ENCODE measurements around the gene KDM4B. TPM values are rescaled to one million over a fixed set of nuclear protein-coding genes. Genes with fewer than 3 reads are reported as not detected.

The KDM4B gene
- total and polyA plus RNA-seq, 10 of the 15 experiments (the other 5 are each of a cell fraction or from before 2014, with no cell fraction given): 0.47 to 49.6 (median 16.2) TPM

DNA sequence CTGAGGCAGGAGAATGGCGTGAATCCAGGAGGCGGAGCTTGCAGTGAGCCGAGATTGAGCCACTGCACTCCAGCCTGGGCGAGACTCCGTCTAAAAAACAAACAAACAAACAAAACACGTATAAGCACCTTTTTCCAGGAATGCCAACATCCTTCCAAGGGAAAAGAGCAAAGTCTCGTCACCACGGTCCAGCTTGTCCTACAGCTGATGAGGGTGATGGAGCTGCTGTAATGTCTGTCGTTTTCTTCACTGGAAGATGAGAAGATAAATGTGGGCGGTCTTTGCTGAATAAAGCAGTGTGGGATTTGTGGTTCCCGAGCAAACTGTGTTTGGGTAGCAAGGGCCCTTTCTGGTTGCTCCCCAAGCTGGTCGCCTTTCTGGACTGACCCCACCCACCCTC is 205.1 kb downstream of the KDM4B start:
- no peaks in the 10 kb centered on the region for H4K20me1 ChIP-seq (ENCODE audit: control insufficient read depth, insufficient read depth)
- TF ChIP-seq USF1 (IDR thresholded peaks at IDR 0.05; ENCODE audit: borderline replicate concordance, extremely low read length, insufficient read depth, low read depth, low read length): no peak
- TF ChIP-seq ZNF687 (IDR thresholded peaks at IDR 0.05): no peak
- no peak for TF ChIP-seq HCFC1 (IDR thresholded peaks at IDR 0.05; ENCODE audit: low read length)
- no peak for TF ChIP-seq DPF2 (IDR thresholded peaks at IDR 0.05)
- TF ChIP-seq TCF3 (IDR thresholded peaks at IDR 0.05; ENCODE audit: borderline replicate concordance, insufficient read depth, low read depth, low read length): no peak
- TF ChIP-seq NR2C1 (IDR thresholded peaks at IDR 0.05): no peak
- TF ChIP-seq, protein P1, sequence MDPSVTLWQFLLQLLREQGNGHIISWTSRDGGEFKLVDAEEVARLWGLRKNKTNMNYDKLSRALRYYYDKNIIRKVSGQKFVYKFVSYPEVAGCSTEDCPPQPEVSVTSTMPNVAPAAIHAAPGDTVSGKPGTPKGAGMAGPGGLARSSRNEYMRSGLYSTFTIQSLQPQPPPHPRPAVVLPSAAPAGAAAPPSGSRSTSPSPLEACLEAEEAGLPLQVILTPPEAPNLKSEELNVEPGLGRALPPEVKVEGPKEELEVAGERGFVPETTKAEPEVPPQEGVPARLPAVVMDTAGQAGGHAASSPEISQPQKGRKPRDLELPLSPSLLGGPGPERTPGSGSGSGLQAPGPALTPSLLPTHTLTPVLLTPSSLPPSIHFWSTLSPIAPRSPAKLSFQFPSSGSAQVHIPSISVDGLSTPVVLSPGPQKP (IDR thresholded peaks at IDR 0.05; ENCODE audit: low read depth, low read length): no peak
- no peak for TF ChIP-seq NR2F1 (conservative IDR thresholded peaks at IDR 0.05)
- H3K27me3 ChIP-seq (replicated peaks in 1 of 2; ENCODE audit: control insufficient read depth in 2 of 2, insufficient read depth in 2 of 2, low read length in 1 of 2): no peaks in the 10 kb centered on the region
- H3K4me2 ChIP-seq (ENCODE audit: control insufficient read depth, insufficient read depth): no peak overlapping the region
- DNase-seq (ENCODE audit: low read depth, low spot score): no peak
- ChIA-PET SMC1A (ENCODE audit: uncharacterized antibody, unreplicated experiment) (no interaction called here), CTCF (interaction anchor here (0.9 kb wide), 1 partner anchor 10 kb away, joined by 3 read pairs; no protein-coding TSS in a partner anchor), POLR2A (no interaction called here), RAD21 (ENCODE audit: unreplicated experiment) (no interaction called here)
- ATAC-seq: no peak
- H3K9ac ChIP-seq (ENCODE audit: control insufficient read depth, insufficient read depth, low read length): no peak overlapping the region
- in situ Hi-C loops (cut with MboI): no loop called here
- intact Hi-C loops (cut with micrococcal nuclease; ENCODE audit: unreplicated experiment): no loop called here
- WGBS (ENCODE audit: insufficient coverage, insufficient replicate concordance, low lambda C conversion rate, missing lambda C conversion rate): 58% methylated on average over 12 of the region's 12 CpGs
- no peak overlapping the region for H3K27ac ChIP-seq (ENCODE audit: control insufficient read depth, insufficient read depth)
- H3K79me2 ChIP-seq (ENCODE audit: control insufficient read depth, insufficient read depth, low read length): no peaks in the 10 kb centered on the region
- no peak overlapping the region for H3K4me3 ChIP-seq
- H3K36me3 ChIP-seq (ENCODE audit: control insufficient read depth in 2 of 2, insufficient read depth in 2 of 2, low read length in 1 of 2): no peaks in the 10 kb centered on the region
- no TSS peak for BruUV-seq (replicated peaks)
- H3K9me3 ChIP-seq (replicated peaks; ENCODE audit: control insufficient read depth, insufficient read depth, low read length): no peaks in the 10 kb centered on the region
- 0 out of 2 replicates have a peak, but pooled peaks cover 3% of the 10 kb centered on the region for H3K4me1 ChIP-seq (ENCODE audit: control insufficient read depth, insufficient read depth, low read length)
- no peak overlapping the region for H2AFZ ChIP-seq (ENCODE audit: control insufficient read depth, low read depth, low read length)
- FAIRE-seq: no peak

Measured in GM12878 (cell line).